ENCODE measurements around the gene FAM53A. TPM values are rescaled to one million over a fixed set of nuclear protein-coding genes. Genes with fewer than 3 reads are reported as not detected.
"Not testable (repeated sequence)": the region's sequence is repeated elsewhere in the genome, so short reads cannot be mapped to it uniquely, and the experiment has no call there.

FAM53A gene
- total and polyA plus RNA-seq, 2 of the 13 experiments (the other 11 are each of a cell fraction or from before 2014, with no cell fraction given) = 0.48 to 1.1 TPM

- CTCF ChIA-PET (ENCODE audit: low intra/inter-chr PET ratio, low total read pairs); in situ Hi-C loops (cut with HindIII; ENCODE audit: extremely low pct_ligation_motif_present, low pct_unique_long_range_greater_than_20kb); H3K4me3 ChIP-seq (replicated peaks in 1 of 3; ENCODE audit: insufficient read depth in 1 of 3, low read depth in 2 of 3, low read length in 3 of 3); H2AFZ ChIP-seq (ENCODE audit: low read length); H4K20me1 ChIP-seq (ENCODE audit: insufficient read depth, low read length); DNase-seq (ENCODE audit: low spot score); H3K79me2 ChIP-seq (ENCODE audit: insufficient read depth, low read length); H3K4me2 ChIP-seq (ENCODE audit: low read depth, low read length); ATAC-seq; H3K36me3 ChIP-seq (replicated peaks in 1 of 2; ENCODE audit: control insufficient read depth in 1 of 2, insufficient read depth in 2 of 2, low read length in 2 of 2); BruUV-seq (replicated peaks); H3K9me3 ChIP-seq (ENCODE audit: low read length); intact Hi-C loops (cut with micrococcal nuclease; ENCODE audit: unreplicated experiment); H3K27ac ChIP-seq (ENCODE audit: extremely low read length, insufficient read depth, low read length); FAIRE-seq; H3K4me1 ChIP-seq (ENCODE audit: insufficient read depth, low read length); POLR2A ChIA-PET; H3K9ac ChIP-seq (ENCODE audit: insufficient read depth, low read depth, low read length): not testable (repeated sequence)
- peaks cover 1 to 11% of the 10 kb centered on the region in 2 experiments; a peak in 2 of 5 replicates for H3K27me3 ChIP-seq (ENCODE audit: control insufficient read depth in 1 of 2, insufficient read depth in 2 of 2, low read length in 2 of 2)
- 65% methylated on average over 17 of the region's 20 CpGs for WGBS (ENCODE audit: low lambda C conversion rate)
These were observed 13.1 kb downstream of the FAM53A start for GRCh38 chr4:1671011-1671410.

- WGBS (ENCODE audit: low lambda C conversion rate) = no CpG with 5 or more reads among the region's 11 CpGs
- no TSS peak for BruUV-seq (replicated peaks)
- Histone ChIP-seq H3K27me3 (ENCODE audit: control insufficient read depth in 1 of 2, insufficient read depth in 2 of 2, low read length in 2 of 2) (peaks cover 1 to 4% of the 10 kb centered on the region in 2 experiments; a peak in 2 of 5 replicates), H3K4me2 (ENCODE audit: low read depth, low read length) (no peak overlapping the region), H3K36me3 (replicated peaks in 1 of 2; ENCODE audit: control insufficient read depth in 1 of 2, insufficient read depth in 2 of 2, low read length in 2 of 2) (no peaks in the 10 kb centered on the region), H3K4me3 (replicated peaks in 1 of 3; ENCODE audit: insufficient read depth in 1 of 3, low read depth in 2 of 3, low read length in 3 of 3) (no peak overlapping the region), H3K4me1 (ENCODE audit: insufficient read depth, low read length) (no peaks in the 10 kb centered on the region), H3K27ac (ENCODE audit: extremely low read length, insufficient read depth, low read length) (no peak overlapping the region), H2AFZ (ENCODE audit: low read length) (no peak overlapping the region), H3K79me2 (ENCODE audit: insufficient read depth, low read length) (no peaks in the 10 kb centered on the region), H3K9me3 (ENCODE audit: low read length) (no peaks in the 10 kb centered on the region), H4K20me1 (ENCODE audit: insufficient read depth, low read length) (no peaks in the 10 kb centered on the region), H3K9ac (ENCODE audit: insufficient read depth, low read depth, low read length) (no peak overlapping the region)
- ATAC-seq (no peak), DNase-seq (ENCODE audit: low spot score) (no peak), FAIRE-seq (no peak)
- CTCF ChIA-PET (ENCODE audit: low intra/inter-chr PET ratio, low total read pairs) = no interaction called here
- intact Hi-C loops (cut with micrococcal nuclease; ENCODE audit: unreplicated experiment) = no loop called here
- POLR2A ChIA-PET = no interaction called here
- in situ Hi-C loops (cut with HindIII; ENCODE audit: extremely low pct_ligation_motif_present, low pct_unique_long_range_greater_than_20kb) = no loop called here
- no peak for TF ChIP-seq FOSL2 (CRISPR knock-in tag; IDR thresholded peaks at IDR 0.05)
- TF ChIP-seq GZF1 (CRISPR knock-in tag; IDR thresholded peaks at IDR 0.05) = no peak
- no peak for TF ChIP-seq ZBTB8A (CRISPR knock-in tag; IDR thresholded peaks at IDR 0.05; ENCODE audit: borderline replicate concordance, low read depth)
- TF ChIP-seq HNF1B (CRISPR knock-in tag; IDR thresholded peaks at IDR 0.05) = no peak
- TF ChIP-seq HINFP (CRISPR knock-in tag; IDR thresholded peaks at IDR 0.05; ENCODE audit: low read depth) = no peak
- TF ChIP-seq GATA4 (IDR thresholded peaks at IDR 0.05; ENCODE audit: borderline replicate concordance, low read depth) = no peak
- no peak for TF ChIP-seq ZNF556 (CRISPR knock-in tag; IDR thresholded peaks at IDR 0.05; ENCODE audit: borderline replicate concordance)
- no peak for TF ChIP-seq ZXDC (CRISPR knock-in tag; IDR thresholded peaks at IDR 0.05)
- no peak for TF ChIP-seq ATF3 (CRISPR knock-in tag; IDR thresholded peaks at IDR 0.05)
- no peak for TF ChIP-seq ZNF557 (CRISPR knock-in tag; IDR thresholded peaks at IDR 0.05)
- no peak for TF ChIP-seq ATRX (CRISPR knock-in tag; IDR thresholded peaks at IDR 0.05; ENCODE audit: borderline replicate concordance)
- TF ChIP-seq KAT2B (IDR thresholded peaks at IDR 0.05; ENCODE audit: borderline replicate concordance, low read depth, low read length) = no peak
- TF ChIP-seq MED1 (CRISPR knock-in tag; IDR thresholded peaks at IDR 0.05) = no peak
These were observed 13.8 kb downstream of the FAM53A start for GRCh38 chr4:1670279-1670678.

Measured in HepG2 (cell line).